PC-9 (cell line): Measurements from ENCODE around the gene ZNF714.

ENCODE experiments used
- EZH2 ChIP-seq: fragments of 200-600 bp; sonication (generic); IDR thresholded peaks from 2 replicates; pipeline ENCODE4 v1.8.0; 2017; ENCODE audit warnings: antibody characterized with exemption, low read depth
- TF ChIP-seq, protein P1 (sequence below): fragments of 200-600 bp; sonication (generic); conservative IDR thresholded peaks from 2 replicates; pipeline ENCODE4 v1.6.1; 2017; ENCODE audit warnings: mixed run types, antibody characterized with exemption, mild to moderate bottlenecking, moderate library complexity

DNA sequence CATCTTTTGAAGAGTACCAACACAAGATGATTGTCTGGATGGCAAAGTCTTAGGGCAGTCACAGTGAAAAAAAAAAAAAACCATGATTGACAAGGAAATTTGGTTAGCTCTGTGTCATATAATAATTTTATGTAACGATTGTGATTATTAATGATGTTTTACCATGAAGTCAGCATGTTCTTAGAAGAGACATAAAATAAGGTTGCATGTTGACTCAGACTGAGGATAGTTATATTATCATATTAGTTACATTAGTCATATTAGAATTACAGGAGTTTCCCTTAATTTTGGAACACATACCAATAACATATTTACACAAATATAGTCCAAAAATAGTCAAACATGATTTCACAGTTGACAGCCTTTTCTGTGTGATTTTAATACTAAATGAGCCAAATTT is 65.5 kb downstream of the ZNF714 start:
- TF ChIP-seq, protein P1, sequence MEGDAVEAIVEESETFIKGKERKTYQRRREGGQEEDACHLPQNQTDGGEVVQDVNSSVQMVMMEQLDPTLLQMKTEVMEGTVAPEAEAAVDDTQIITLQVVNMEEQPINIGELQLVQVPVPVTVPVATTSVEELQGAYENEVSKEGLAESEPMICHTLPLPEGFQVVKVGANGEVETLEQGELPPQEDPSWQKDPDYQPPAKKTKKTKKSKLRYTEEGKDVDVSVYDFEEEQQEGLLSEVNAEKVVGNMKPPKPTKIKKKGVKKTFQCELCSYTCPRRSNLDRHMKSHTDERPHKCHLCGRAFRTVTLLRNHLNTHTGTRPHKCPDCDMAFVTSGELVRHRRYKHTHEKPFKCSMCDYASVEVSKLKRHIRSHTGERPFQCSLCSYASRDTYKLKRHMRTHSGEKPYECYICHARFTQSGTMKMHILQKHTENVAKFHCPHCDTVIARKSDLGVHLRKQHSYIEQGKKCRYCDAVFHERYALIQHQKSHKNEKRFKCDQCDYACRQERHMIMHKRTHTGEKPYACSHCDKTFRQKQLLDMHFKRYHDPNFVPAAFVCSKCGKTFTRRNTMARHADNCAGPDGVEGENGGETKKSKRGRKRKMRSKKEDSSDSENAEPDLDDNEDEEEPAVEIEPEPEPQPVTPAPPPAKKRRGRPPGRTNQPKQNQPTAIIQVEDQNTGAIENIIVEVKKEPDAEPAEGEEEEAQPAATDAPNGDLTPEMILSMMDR: no peak
- TF ChIP-seq EZH2: no peak
